Natural killer cell (primary cell): Measurements from ENCODE around the gene ZNF32. TPM values are rescaled to one million over a fixed set of nuclear protein-coding genes. Genes with fewer than 3 reads are reported as not detected.

Experiments
- ATAC-seq, 3 donors: fragments of 150-1000 bp in 2 of 3; fragments of 200-7000 bp in 1 of 3; cut with Tn5 transposase; 1 replicate in 1 of 3; 2 replicates in 2 of 3; pipeline ENCODE4 v1.10.0; 2021; ENCODE audit warnings: mild to moderate bottlenecking in 2 of 3, moderate library complexity in 2 of 3
- DNase-seq, 2 donors: peaks; one replicate each; pipeline versions ENCODE4 v3.0.0 to v3.0.0-alpha.2; 2013 to 2021; ENCODE audit warnings: mixed read lengths in 1 of 2
- H3K27ac ChIP-seq: one replicate; pipeline ENCODE4 v1.5.1; 2013; ENCODE audit warnings: mild to moderate bottlenecking, low read length
- H3K27me3 ChIP-seq: one replicate; pipeline ENCODE4 v1.6.1; 2013; ENCODE audit warnings: low read length; ENCODE audit not compliant: control insufficient read depth, insufficient read depth
- H3K36me3 ChIP-seq: one replicate; pipeline ENCODE4 v1.6.1; 2013; ENCODE audit warnings: low read length; ENCODE audit not compliant: control insufficient read depth, insufficient read depth
- H3K4me1 ChIP-seq: one replicate; pipeline ENCODE4 v1.6.1; 2013; ENCODE audit warnings: low read length; ENCODE audit not compliant: control insufficient read depth, insufficient read depth
- H3K4me3 ChIP-seq: one replicate; pipeline ENCODE4 v1.5.1; 2013; ENCODE audit warnings: low read length
- H3K9me3 ChIP-seq: one replicate; pipeline ENCODE4 v1.6.1; 2013; ENCODE audit warnings: low read length; ENCODE audit not compliant: control insufficient read depth, insufficient read depth
- H3K27ac Mint-ChIP-seq, 2 donors: one replicate each; pipeline ENCODE4 v1.8.0; 2022; ENCODE audit warnings: mild to moderate bottlenecking in 2 of 2, mixed read lengths in 2 of 2, moderate library complexity in 1 of 2
- H3K27me3 Mint-ChIP-seq, 2 donors: one replicate each; pipeline ENCODE4 v1.8.0; 2022; ENCODE audit warnings: low read depth in 2 of 2, mixed read lengths in 2 of 2
- H3K36me3 Mint-ChIP-seq: one replicate; pipeline ENCODE4 v1.8.0; 2022; ENCODE audit warnings: mixed read lengths
- H3K4me1 Mint-ChIP-seq, 2 donors: one replicate each; pipeline ENCODE4 v1.8.0; 2022; ENCODE audit warnings: mixed read lengths in 2 of 2
- H3K4me3 Mint-ChIP-seq: one replicate; pipeline ENCODE4 v1.8.0; 2022; ENCODE audit warnings: mild to moderate bottlenecking, moderate library complexity, mixed read lengths
- H3K9me3 Mint-ChIP-seq, 2 donors: one replicate each; pipeline ENCODE4 v1.8.0; 2022; ENCODE audit warnings: mixed read lengths in 2 of 2
- CTCF ChIP-seq: fragments of 200-600 bp; IDR thresholded peaks from one replicate; pipeline ENCODE4 v1.8.0; 2022; ENCODE audit warnings: antibody characterized with exemption
- WGBS: methylation state at CpG from one replicate; pipeline ENCODE4 v1.1.7; 2013; ENCODE audit warnings: missing lambda C conversion rate; ENCODE audit not compliant: insufficient coverage; 5-methylcytosine and 5-hydroxymethylcytosine counted together
- intact Hi-C: fragments of 100-400 bp; cut with micrococcal nuclease; formaldehyde crosslinking; loops from one replicate; pipeline ENCODE4 v1.14.2; 2022
- total RNA-seq, 4 donors: library from RNA; stranded (reverse); fragments of 120-200 nt in 1 of 4; gene quantifications; one replicate each; pipeline versions ENCODE4 v1.2.3 to v1.2.4, GENCODE V29; 2013 to 2022

Gene ZNF32
- total RNA-seq, 3 donors from 2014 or later (not counting 1 experiment from before 2014, with no cell fraction given) = 19.1 to 28.9 (median 26.2) TPM

- Histone ChIP-seq H3K9me3 (peaks cover 23% of the 10 kb centered on the region), H3K4me3 (peak overlapping the region; percentile 68), H3K4me1 (peaks cover 16% of the 10 kb centered on the region), H3K36me3 (peaks cover 21% of the 10 kb centered on the region), H3K27me3 (no peaks in the 10 kb centered on the region), H3K27ac (peak overlapping the region; percentile 68)
- peak in 1 of 3 donors; percentile 0 for ATAC-seq
- H3K4me3 Mint-ChIP-seq = peak overlapping the region; percentile 97
- no peak for TF ChIP-seq CTCF
- peaks cover 27% of the 10 kb centered on the region for H3K36me3 Mint-ChIP-seq
- H3K27ac Mint-ChIP-seq = peak overlapping the region; percentile 86 to 91
- peaks cover 28 to 30% of the 10 kb centered on the region in 2 donors for H3K4me1 Mint-ChIP-seq
- peaks cover 4 to 16% of the 10 kb centered on the region in 2 donors for H3K9me3 Mint-ChIP-seq
- WGBS = 39% methylated on average over 14 of the region's 14 CpGs
- intact Hi-C loops = no loop called here
- DNase-seq = no peak
- peaks cover 3 to 8% of the 10 kb centered on the region in 2 donors for H3K27me3 Mint-ChIP-seq
Observed at GRCh38 chr10:43649185-43649523, 473 bp upstream of the ZNF32 start.

- Mint-ChIP-seq H3K4me3 (peak overlapping the region; percentile 88), H3K9me3 (peaks cover 4 to 18% of the 10 kb centered on the region in 2 donors), H3K27ac (peak overlapping the region; percentile 82 to 91), H3K27me3 (no peaks in the 10 kb centered on the region), H3K36me3 (peaks cover 34% of the 10 kb centered on the region), H3K4me1 (peaks cover 25 to 28% of the 10 kb centered on the region in 2 donors)
- Histone ChIP-seq H3K36me3 (peaks cover 31% of the 10 kb centered on the region), H3K4me3 (peak overlapping the region; percentile 68), H3K4me1 (peaks cover 16% of the 10 kb centered on the region), H3K27ac (peak overlapping the region; percentile 56), H3K9me3 (peaks cover 28% of the 10 kb centered on the region), H3K27me3 (no peaks in the 10 kb centered on the region)
- intact Hi-C loops = loop anchor here (1.0 kb wide), 2 partner anchors 42 to 74 kb away; partner anchors contain the start of genes ZNF239 and ZNF485
- DNase-seq (no peak), ATAC-seq (no peak)
- TF ChIP-seq CTCF = no peak
- WGBS = 36% methylated on average over 9 of the region's 9 CpGs
Observed at GRCh38 chr10:43648095-43648397, 635 bp downstream of the ZNF32 start.

- DNase-seq (no peak), ATAC-seq (no peak)
- intact Hi-C loops = no loop called here
- peak overlapping the region; percentile 56 for H3K27ac ChIP-seq
- 100% methylated on average over 3 of the region's 6 CpGs for WGBS
- H3K9me3 Mint-ChIP-seq = peaks cover 4 to 18% of the 10 kb centered on the region in 2 donors
- peaks cover 30% of the 10 kb centered on the region for H3K9me3 ChIP-seq
- H3K4me1 Mint-ChIP-seq = peaks cover 25 to 28% of the 10 kb centered on the region in 2 donors
- no peak for TF ChIP-seq CTCF
- peak overlapping the region; percentile 88 for H3K4me3 Mint-ChIP-seq
- peak overlapping the region; percentile 82 to 91 for H3K27ac Mint-ChIP-seq
- peaks cover 31% of the 10 kb centered on the region for H3K36me3 ChIP-seq
- peaks cover 16% of the 10 kb centered on the region for H3K4me1 ChIP-seq
- no peaks in the 10 kb centered on the region for H3K27me3 Mint-ChIP-seq
- H3K27me3 ChIP-seq = no peaks in the 10 kb centered on the region
- peaks cover 36% of the 10 kb centered on the region for H3K36me3 Mint-ChIP-seq
- no peak overlapping the region for H3K4me3 ChIP-seq
Observed at GRCh38 chr10:43647576-43647975, 1.1 kb downstream of the ZNF32 start.

- H3K4me1 Mint-ChIP-seq = peaks cover 25 to 28% of the 10 kb centered on the region in 2 donors
- Histone ChIP-seq H3K9me3 (peaks cover 42% of the 10 kb centered on the region), H3K4me3 (no peak overlapping the region), H3K27ac (no peak overlapping the region), H3K36me3 (peaks cover 31% of the 10 kb centered on the region), H3K27me3 (no peaks in the 10 kb centered on the region), H3K4me1 (peaks cover 16% of the 10 kb centered on the region)
- peaks cover 36% of the 10 kb centered on the region for H3K36me3 Mint-ChIP-seq
- intact Hi-C loops = no loop called here
- no peaks in the 10 kb centered on the region for H3K27me3 Mint-ChIP-seq
- peak overlapping the region; percentile 47 to 68 for H3K27ac Mint-ChIP-seq
- no peak overlapping the region for H3K4me3 Mint-ChIP-seq
- WGBS = 98% methylated on average over 4 of the region's 4 CpGs
- ATAC-seq = no peak
- peaks cover 4 to 18% of the 10 kb centered on the region in 2 donors for H3K9me3 Mint-ChIP-seq
- no peak for TF ChIP-seq CTCF
- no peak for DNase-seq
Observed at GRCh38 chr10:43645866-43646265, 2.8 kb downstream of the ZNF32 start.
